Ovary (tissue), 3 donors: ENCODE measurements around the gene C12orf75.

Experiments
- CTCF ChIP-seq, 3 donors: fragments of 450-650 bp in 2 of 3; fragments of 200-600 bp in 1 of 3; IDR thresholded peaks; one replicate each; pipeline versions ENCODE4 v1.5.1 to v1.8.0; 2016 to 2022; ENCODE audit warnings: antibody characterized with exemption in 3 of 3, mild to moderate bottlenecking in 1 of 3
- EP300 ChIP-seq: sonication (generic); formaldehyde crosslinking; IDR thresholded peaks from one replicate; pipeline ENCODE4 v1.6.1; 2017; ENCODE audit warnings: antibody characterized with exemption
- donor health status: DM: no; HTN: no; CAD: no.

- no peak for TF ChIP-seq CTCF (IDR thresholded peaks at IDR 0.05)
- no peak for TF ChIP-seq EP300
Observed at GRCh38 chr12:105384220-105384619, 53.7 kb downstream of the C12orf75 start.
